ENCODE measurements around the gene TSPAN18. TPM values are rescaled to one million over a fixed set of nuclear protein-coding genes. Genes with fewer than 3 reads are reported as not detected.

Gene TSPAN18
- polyA plus RNA-seq, 1 of the 3 experiments (the other 2 are of a cell fraction): 0.72 TPM

DNA sequence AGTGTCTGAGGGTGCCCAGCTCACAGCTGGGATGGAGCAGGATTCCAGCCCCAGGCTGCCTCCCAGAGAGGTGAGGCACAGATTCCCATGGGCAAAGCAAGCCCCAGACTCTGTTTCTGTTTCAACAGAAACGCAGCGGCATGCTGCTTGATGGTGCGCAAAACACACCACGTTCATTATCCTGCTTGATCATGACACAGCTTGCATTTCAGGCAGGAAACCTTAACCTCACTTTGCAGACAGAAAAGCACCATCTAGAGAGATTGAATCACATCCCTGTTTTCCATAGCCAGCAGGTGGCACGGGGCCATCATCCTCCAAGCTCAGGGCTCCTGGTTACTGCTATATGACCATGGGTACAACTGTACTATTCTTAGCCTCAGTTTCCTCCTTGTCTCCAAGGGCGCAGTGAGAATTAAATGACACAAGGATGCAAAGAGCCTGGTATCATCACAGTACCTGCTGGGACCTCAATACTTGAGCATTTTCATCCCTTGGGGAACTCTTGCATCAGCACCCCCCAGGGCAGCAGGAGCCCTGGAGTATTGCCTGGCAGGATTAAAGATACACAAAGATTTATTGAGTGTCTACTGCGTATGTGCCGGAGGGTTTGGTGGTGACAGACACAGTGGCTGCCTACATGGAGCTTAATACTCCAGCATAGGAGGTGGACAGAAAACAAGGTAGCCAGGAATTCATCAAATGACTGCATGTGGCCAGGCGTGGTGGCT, 113.9 kb downstream of the TSPAN18 start (continued):
- no peak; the same call in 1 of the 2 replicates for TF ChIP-seq CTCF (IDR thresholded peaks at IDR 0.05)
- TF ChIP-seq CHD2 (IDR thresholded peaks at IDR 0.05; ENCODE audit: low read length, partially characterized antibody): peak; percentile 39
- TF ChIP-seq MEF2A (IDR thresholded peaks at IDR 0.05; ENCODE audit: borderline replicate concordance, low read depth): no peak
- TF ChIP-seq TAF1 (IDR thresholded peaks at IDR 0.05; ENCODE audit: borderline replicate concordance, low read depth, low read length): no peak
- TF ChIP-seq RFX5 (IDR thresholded peaks at IDR 0.05; ENCODE audit: low read length): no peak
- TF ChIP-seq EZH2phosphoT487 (IDR thresholded peaks at IDR 0.05; ENCODE audit: borderline replicate concordance, low read depth): no peak
- TF ChIP-seq JUND (IDR thresholded peaks at IDR 0.05): no peak
- no peak for TF ChIP-seq FOXJ3 (CRISPR knock-in tag; IDR thresholded peaks at IDR 0.05)
- peak; percentile 50 for TF ChIP-seq RAD21 (IDR thresholded peaks at IDR 0.05; ENCODE audit: low read length)
- TF ChIP-seq GABPA (IDR thresholded peaks at IDR 0.05; ENCODE audit: low read depth): no peak
- TF ChIP-seq YY1 (IDR thresholded peaks at IDR 0.05; ENCODE audit: low read depth): no peak
- TF ChIP-seq MXI1 (IDR thresholded peaks at IDR 0.05; ENCODE audit: low read depth, low read length): peak; percentile 72

DNA sequence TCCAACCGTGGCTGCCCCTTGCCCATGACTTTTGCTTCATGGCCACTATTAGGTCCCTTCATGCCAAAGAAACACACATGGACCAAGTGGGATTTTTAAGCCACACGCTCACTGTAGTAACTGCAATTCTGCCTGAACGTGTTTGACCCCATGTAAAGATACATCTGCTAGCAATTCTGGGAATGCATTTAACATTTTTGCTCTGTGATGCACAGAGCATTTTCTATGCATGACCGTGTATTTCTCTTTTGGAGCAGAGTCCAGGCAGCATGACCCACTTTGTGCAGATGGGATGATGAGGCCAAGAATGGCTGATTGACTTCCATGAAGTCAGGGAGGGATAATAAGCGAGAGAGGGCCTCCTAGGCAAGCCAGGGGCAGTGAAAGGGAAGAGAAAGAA, 115.5 kb downstream of the TSPAN18 start:
- CTCF ChIA-PET: interaction anchor here (1.0 to 1.5 kb wide), 4 partner anchors 9 to 58 kb away, joined by 3 to 4 read pairs (median 3); no protein-coding TSS in a partner anchor
- Histone ChIP-seq H4K20me1 (ENCODE audit: insufficient read depth) (no peaks in the 10 kb centered on the region), H2AFZ (ENCODE audit: low read depth) (no peak overlapping the region), H3K4me3 (ENCODE audit: low read depth in 2 of 2, low read length in 1 of 2) (no peak overlapping the region), H3K9ac (no peak overlapping the region), H3K9me3 (no peaks in the 10 kb centered on the region), H3K27me3 (ENCODE audit: insufficient read depth) (no peaks in the 10 kb centered on the region), H3K4me1 (ENCODE audit: control insufficient read depth in 1 of 2, insufficient read depth in 2 of 2, low read depth in 1 of 2, low read length in 1 of 2) (peaks cover 14 to 29% of the 10 kb centered on the region in 2 experiments; a peak in 3 of 4 replicates), H3K9me2 (no peaks in the 10 kb centered on the region), H3F3A (replicated peaks; ENCODE audit: insufficient read depth) (no peaks in the 10 kb centered on the region), H3K27ac (ENCODE audit: low read depth in 2 of 2, low read length in 1 of 2) (peak overlapping the region in 1 of 2 experiments; percentile 54; a peak in 3 of 4 replicates), H3K79me2 (ENCODE audit: insufficient read depth) (no peaks in the 10 kb centered on the region), H3K4me2 (peak overlapping the region; percentile 46), H3K36me3 (replicated peaks in 1 of 2; ENCODE audit: control insufficient read depth in 1 of 2, insufficient read depth in 2 of 2, low read length in 1 of 2) (no peaks in the 10 kb centered on the region)
- 40% methylated on average over 4 of the region's 5 CpGs for WGBS (ENCODE audit: low lambda C conversion rate)
- POLR2A ChIA-PET: no interaction called here
- DNase-seq: no peak
- TF ChIP-seq JUND (IDR thresholded peaks at IDR 0.05): peak; percentile 87
- peak; percentile 90 for TF ChIP-seq RXRA (IDR thresholded peaks at IDR 0.05; ENCODE audit: borderline replicate concordance, low read depth)
- TF ChIP-seq FOSL2 (IDR thresholded peaks at IDR 0.05; ENCODE audit: borderline replicate concordance, low read depth): peak; percentile 92
- peak; percentile 91 for TF ChIP-seq TEAD4 (IDR thresholded peaks at IDR 0.05; ENCODE audit: borderline replicate concordance, insufficient read depth)
- TF ChIP-seq POLR2AphosphoS5 (IDR thresholded peaks at IDR 0.05; ENCODE audit: low read depth, low read length): peak; percentile 74; the same call in 1 of the 2 replicates
- TF ChIP-seq MEF2A (IDR thresholded peaks at IDR 0.05; ENCODE audit: borderline replicate concordance, low read depth): peak; percentile 66; the same call in 1 of the 2 replicates
- TF ChIP-seq TAF1 (IDR thresholded peaks at IDR 0.05; ENCODE audit: borderline replicate concordance, low read depth, low read length): no peak
- TF ChIP-seq EZH2phosphoT487 (IDR thresholded peaks at IDR 0.05; ENCODE audit: borderline replicate concordance, low read depth): no peak
- TF ChIP-seq, protein P1, sequence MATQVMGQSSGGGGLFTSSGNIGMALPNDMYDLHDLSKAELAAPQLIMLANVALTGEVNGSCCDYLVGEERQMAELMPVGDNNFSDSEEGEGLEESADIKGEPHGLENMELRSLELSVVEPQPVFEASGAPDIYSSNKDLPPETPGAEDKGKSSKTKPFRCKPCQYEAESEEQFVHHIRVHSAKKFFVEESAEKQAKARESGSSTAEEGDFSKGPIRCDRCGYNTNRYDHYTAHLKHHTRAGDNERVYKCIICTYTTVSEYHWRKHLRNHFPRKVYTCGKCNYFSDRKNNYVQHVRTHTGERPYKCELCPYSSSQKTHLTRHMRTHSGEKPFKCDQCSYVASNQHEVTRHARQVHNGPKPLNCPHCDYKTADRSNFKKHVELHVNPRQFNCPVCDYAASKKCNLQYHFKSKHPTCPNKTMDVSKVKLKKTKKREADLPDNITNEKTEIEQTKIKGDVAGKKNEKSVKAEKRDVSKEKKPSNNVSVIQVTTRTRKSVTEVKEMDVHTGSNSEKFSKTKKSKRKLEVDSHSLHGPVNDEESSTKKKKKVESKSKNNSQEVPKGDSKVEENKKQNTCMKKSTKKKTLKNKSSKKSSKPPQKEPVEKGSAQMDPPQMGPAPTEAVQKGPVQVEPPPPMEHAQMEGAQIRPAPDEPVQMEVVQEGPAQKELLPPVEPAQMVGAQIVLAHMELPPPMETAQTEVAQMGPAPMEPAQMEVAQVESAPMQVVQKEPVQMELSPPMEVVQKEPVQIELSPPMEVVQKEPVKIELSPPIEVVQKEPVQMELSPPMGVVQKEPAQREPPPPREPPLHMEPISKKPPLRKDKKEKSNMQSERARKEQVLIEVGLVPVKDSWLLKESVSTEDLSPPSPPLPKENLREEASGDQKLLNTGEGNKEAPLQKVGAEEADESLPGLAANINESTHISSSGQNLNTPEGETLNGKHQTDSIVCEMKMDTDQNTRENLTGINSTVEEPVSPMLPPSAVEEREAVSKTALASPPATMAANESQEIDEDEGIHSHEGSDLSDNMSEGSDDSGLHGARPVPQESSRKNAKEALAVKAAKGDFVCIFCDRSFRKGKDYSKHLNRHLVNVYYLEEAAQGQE (IDR thresholded peaks at IDR 0.05; ENCODE audit: low read depth, low read length): no peak
- TF ChIP-seq NRF1 (IDR thresholded peaks at IDR 0.05; ENCODE audit: low read depth, low read length): no peak
- TF ChIP-seq, protein P2, sequence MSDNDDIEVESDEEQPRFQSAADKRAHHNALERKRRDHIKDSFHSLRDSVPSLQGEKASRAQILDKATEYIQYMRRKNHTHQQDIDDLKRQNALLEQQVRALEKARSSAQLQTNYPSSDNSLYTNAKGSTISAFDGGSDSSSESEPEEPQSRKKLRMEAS (IDR thresholded peaks at IDR 0.05; ENCODE audit: low read depth): peak; percentile 56; the same call in 1 of the 2 replicates
- peak; percentile 46 for TF ChIP-seq PBX3 (IDR thresholded peaks at IDR 0.05)
- TF ChIP-seq NFIC (IDR thresholded peaks at IDR 0.05; ENCODE audit: borderline replicate concordance): peak; percentile 67; the same call in 1 of the 2 replicates
- no peak for TF ChIP-seq RAD21 (IDR thresholded peaks at IDR 0.05; ENCODE audit: low read length)
- peak; percentile 90 for TF ChIP-seq TCF12 (IDR thresholded peaks at IDR 0.05)
- 0 out of 2 replicates have a peak, but pooled peaks have one; percentile 50 for TF ChIP-seq SIN3A (IDR thresholded peaks at IDR 0.05; ENCODE audit: borderline replicate concordance, low read depth, low read length)
